Endodermal cell (in vitro differentiated cells): Measurements from ENCODE around the gene TGFBR3. TPM values are rescaled to one million over a fixed set of nuclear protein-coding genes. Genes with fewer than 3 reads are reported as not detected.

Experiments
- DNase-seq: peaks from one replicate; pipeline ENCODE4 v3.0.0-alpha.2; 2017
- H3K27ac ChIP-seq: 2 replicates; pipeline ENCODE4 v1.5.1; 2013; ENCODE audit warnings: mild to moderate bottlenecking, low read depth, low read length, moderate library complexity
- H3K27me3 ChIP-seq: 2 replicates; pipeline ENCODE4 v1.6.1; 2013; ENCODE audit warnings: mild to moderate bottlenecking, low read length, moderate library complexity; ENCODE audit not compliant: insufficient read depth, control insufficient read depth, poor library complexity, severe bottlenecking
- H3K36me3 ChIP-seq: 2 replicates; pipeline ENCODE4 v1.7.0; 2013; ENCODE audit warnings: mild to moderate bottlenecking, low read length, moderate library complexity; ENCODE audit not compliant: control insufficient read depth, insufficient read depth
- H3K4me1 ChIP-seq: one replicate; pipeline ENCODE4 v1.7.0; 2013; ENCODE audit warnings: low read length; ENCODE audit not compliant: control insufficient read depth, insufficient read depth
- H3K4me3 ChIP-seq: 2 replicates; pipeline ENCODE4 v1.5.1; 2013; ENCODE audit warnings: mild to moderate bottlenecking, low read length, moderate library complexity
- H3K9ac ChIP-seq: 2 replicates; pipeline ENCODE4 v1.6.1; 2013; ENCODE audit warnings: mild to moderate bottlenecking, low read length, moderate library complexity; ENCODE audit not compliant: poor library complexity, severe bottlenecking; ENCODE audit errors: extremely low read depth
- H3K9me3 ChIP-seq: 2 replicates; pipeline ENCODE4 v1.6.1; 2013; ENCODE audit warnings: mild to moderate bottlenecking, low read length, moderate library complexity; ENCODE audit not compliant: control insufficient read depth
- H3K27ac Mint-ChIP-seq: 2 replicates; pipeline ENCODE4 v1.8.0; 2020; ENCODE audit warnings: mixed read lengths
- H3K27me3 Mint-ChIP-seq: 2 replicates; pipeline ENCODE4 v1.8.0; 2021; ENCODE audit warnings: mild to moderate bottlenecking, mixed read lengths; ENCODE audit not compliant: insufficient read depth
- H3K36me3 Mint-ChIP-seq: 2 replicates; pipeline ENCODE4 v1.8.0; 2020; ENCODE audit warnings: low read depth, mixed read lengths
- H3K4me1 Mint-ChIP-seq: 2 replicates; pipeline ENCODE4 v1.8.0; 2020; ENCODE audit warnings: mixed read lengths
- H3K4me3 Mint-ChIP-seq: 2 replicates; pipeline ENCODE4 v1.8.0; 2020; ENCODE audit warnings: mild to moderate bottlenecking, moderate library complexity, mixed read lengths
- H3K9me3 Mint-ChIP-seq: 2 replicates; pipeline ENCODE4 v1.8.0; 2020; ENCODE audit warnings: mild to moderate bottlenecking, mixed read lengths
- CTCF ChIP-seq: fragments of 200-600 bp; sonication (generic); conservative IDR thresholded peaks from 2 replicates; pipeline ENCODE4 v1.5.0; 2021; ENCODE audit warnings: antibody characterized with exemption, mild to moderate bottlenecking
- WGBS, 2 experiments: methylation state at CpG; one replicate each; pipeline versions ENCODE4 v1.1.5 to v1.1.7; 2013; ENCODE audit warnings: missing lambda C conversion rate in 2 of 2, mixed read lengths in 1 of 2; ENCODE audit not compliant: insufficient coverage in 1 of 2, insufficient read length in 1 of 2; 5-methylcytosine and 5-hydroxymethylcytosine counted together
- total RNA-seq, 2 donors: library from RNA; stranded (reverse); fragmentation: NEBNext Ultra II Directional in 1 of 2; extraction: Animal tissue kit (Norgen Biotek cat#: 25700) in 1 of 2; gene quantifications; 2 replicates in 1 of 2; 3 replicates in 1 of 2; pipeline ENCODE4 v1.2.1, GENCODE V29; 2021

TGFBR3 gene
- total RNA-seq, 2 donors from 2014 or later = 8.1 to 8.5 TPM

- Histone ChIP-seq H3K9ac (no peak overlapping the region), H3K9me3 (no peaks in the 10 kb centered on the region), H3K36me3 (no peaks in the 10 kb centered on the region), H3K27me3 (no peaks in the 10 kb centered on the region), H3K27ac (no peak overlapping the region), H3K4me1 (peaks cover 2% of the 10 kb centered on the region), H3K4me3 (no peak overlapping the region)
- H3K27me3 Mint-ChIP-seq = no peaks in the 10 kb centered on the region
- no peaks in the 10 kb centered on the region for H3K9me3 Mint-ChIP-seq
- H3K27ac Mint-ChIP-seq = no peak overlapping the region
- TF ChIP-seq CTCF = no peak
- DNase-seq = no peak
- H3K36me3 Mint-ChIP-seq = peaks cover 1% of the 10 kb centered on the region
- WGBS, 2 experiments = 94% methylated on average over 1 of the region's 1 CpG; no CpG with 5 or more reads in 1 of the 2 experiments
- H3K4me3 Mint-ChIP-seq = no peak overlapping the region
- H3K4me1 Mint-ChIP-seq = peaks cover 12% of the 10 kb centered on the region
Observed at GRCh38 chr1:91704746-91705145, 181.2 kb downstream of the TGFBR3 start.

- no peaks in the 10 kb centered on the region for H3K27me3 Mint-ChIP-seq
- no peaks in the 10 kb centered on the region for H3K9me3 Mint-ChIP-seq
- H3K9me3 ChIP-seq = no peaks in the 10 kb centered on the region
- WGBS, 2 experiments = 45% methylated on average over 2 of the region's 4 CpGs; no CpG with 5 or more reads in 1 of the 2 experiments
- no peak overlapping the region for H3K9ac ChIP-seq
- H3K36me3 Mint-ChIP-seq = peaks cover 1% of the 10 kb centered on the region
- no peak overlapping the region for H3K27ac Mint-ChIP-seq
- H3K27me3 ChIP-seq = no peaks in the 10 kb centered on the region
- no peak overlapping the region for H3K4me3 Mint-ChIP-seq
- H3K4me1 ChIP-seq = peaks cover 2% of the 10 kb centered on the region
- no peak for DNase-seq
- no peak overlapping the region for H3K27ac ChIP-seq
- H3K36me3 ChIP-seq = no peaks in the 10 kb centered on the region
- peaks cover 12% of the 10 kb centered on the region for H3K4me1 Mint-ChIP-seq
- no peak overlapping the region for H3K4me3 ChIP-seq
- no peak for TF ChIP-seq CTCF
Observed at GRCh38 chr1:91703095-91703494, 182.9 kb downstream of the TGFBR3 start.

GRCh38 chr1:91701472-91701869, 184.5 kb downstream of the TGFBR3 start:
- 87 to 100% methylated on average over 4 of the region's 4 CpGs for WGBS, 2 experiments
- H3K4me1 ChIP-seq = peaks cover 2% of the 10 kb centered on the region
- H3K9me3 ChIP-seq = no peaks in the 10 kb centered on the region
- no peaks in the 10 kb centered on the region for H3K36me3 ChIP-seq
- Mint-ChIP-seq H3K27me3 (no peaks in the 10 kb centered on the region), H3K4me3 (no peak overlapping the region), H3K27ac (no peak overlapping the region), H3K4me1 (peaks cover 12% of the 10 kb centered on the region), H3K36me3 (peaks cover 1% of the 10 kb centered on the region), H3K9me3 (no peaks in the 10 kb centered on the region)
- no peaks in the 10 kb centered on the region for H3K27me3 ChIP-seq
- no peak for DNase-seq
- H3K27ac ChIP-seq = no peak overlapping the region
- no peak for TF ChIP-seq CTCF
- H3K9ac ChIP-seq = no peak overlapping the region
- H3K4me3 ChIP-seq = no peak overlapping the region
